ENCODE data around the gene MGAT2. TPM values are rescaled to one million over a fixed set of nuclear protein-coding genes. Genes with fewer than 3 reads are reported as not detected.

MGAT2 gene
- total and polyA plus RNA-seq, 7 experiments from 2014 or later, result 16.5 to 69.3 (median 26.3) TPM

DNA sequence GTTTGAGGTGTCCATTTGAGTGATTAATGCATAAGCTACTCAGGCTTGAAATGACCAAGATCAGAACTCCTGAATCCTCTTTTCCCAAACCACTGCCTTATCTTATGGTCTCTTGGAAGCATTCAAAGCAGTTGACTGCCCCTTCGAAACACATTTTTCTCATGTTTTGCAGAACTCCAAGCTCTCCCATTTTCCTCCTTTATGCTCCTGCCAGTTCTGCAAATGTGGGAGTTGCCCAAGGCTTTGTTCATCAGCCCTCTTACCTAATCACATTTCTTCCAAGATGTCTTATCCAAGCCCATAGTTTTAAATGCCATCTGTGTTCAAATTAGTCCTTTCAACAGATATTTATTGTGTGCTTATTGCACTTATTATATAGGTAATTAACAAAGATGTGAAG lies 16.3 kb downstream of the MGAT2 start:
- ChIA-PET POLR2A (interaction anchor here (0.6 to 8.5 kb wide), 4 partner anchors 14 to 130 kb away, joined by 3 to 226 read pairs (median 48); partner anchors contain the start of genes KLHDC2, MGAT2, POLE2 and RPL36AL), CTCF (interaction anchor here (4.9 kb wide), 1 partner anchor 15 kb away, joined by 37 read pairs; the partner anchor contains the start of genes MGAT2 and RPL36AL)
- Mint-ChIP-seq H3K4me1 (peaks cover 35 to 74% (median 58%) of the 10 kb centered on the region in 7 donors), H3K27me3 (no peaks in the 10 kb centered on the region), H3K4me3 (peak overlapping the region; percentile 5 to 97 (median 62)), H3K27ac (peak overlapping the region; percentile 40 to 99 (median 90)), H3K9me3 (peaks cover 0 to 2% (median 0%) of the 10 kb centered on the region in 11 donors), H3K36me3 (peaks cover 4 to 19% (median 14%) of the 10 kb centered on the region in 5 donors)
- no peaks in the 10 kb centered on the region for H3K9me3 ChIP-seq (ENCODE audit: control insufficient read depth in 2 of 3, low read length in 3 of 3)
- intact Hi-C loops (cut with micrococcal nuclease), result loop anchor here in 1 of 2 donors (10.0 kb wide), 1 partner anchor 338 kb away; no protein-coding TSS in a partner anchor
- no peak for DNase-seq
- H3K4me3 ChIP-seq (ENCODE audit: low read length), result no peak overlapping the region
- peaks cover 0 to 11% (median 0%) of the 10 kb centered on the region in 3 experiments for H3K36me3 ChIP-seq (ENCODE audit: control insufficient read depth in 2 of 3, insufficient read depth in 3 of 3, low read length in 3 of 3)
- no peaks in the 10 kb centered on the region for H3K27me3 ChIP-seq (ENCODE audit: control insufficient read depth in 2 of 2, insufficient read depth in 2 of 2, low read length in 2 of 2)
- ATAC-seq, result no peak
- H3K27ac ChIP-seq (ENCODE audit: low read depth, low read length), result peak overlapping the region; percentile 96
- peaks cover 18 to 20% of the 10 kb centered on the region in 2 donors for H3K4me1 ChIP-seq (ENCODE audit: control insufficient read depth in 2 of 2, insufficient read depth in 2 of 2, low read length in 2 of 2)

DNA sequence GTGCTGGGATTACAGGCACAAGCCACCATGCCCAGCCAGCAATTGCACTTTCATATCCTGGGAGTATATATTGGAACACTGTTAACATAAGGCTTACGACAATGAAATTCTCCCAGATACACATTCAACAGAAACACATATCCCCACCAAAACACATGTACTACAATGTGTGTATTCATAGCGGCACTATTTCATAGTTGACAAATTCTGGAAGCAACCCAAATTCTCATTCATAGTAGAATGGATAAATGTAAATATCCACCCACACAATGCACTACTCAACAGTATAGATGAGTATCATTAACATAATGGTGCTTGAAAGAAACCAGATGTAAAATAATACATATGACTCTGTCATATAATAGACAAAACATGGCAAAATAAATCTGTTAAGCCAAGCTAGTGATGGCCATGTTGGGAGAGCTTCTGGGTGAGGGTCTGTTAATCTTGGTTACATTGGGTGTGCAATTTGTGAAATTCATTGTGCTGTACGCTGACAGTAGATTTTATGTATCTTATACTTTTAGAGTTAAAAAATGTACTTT lies 17.0 kb downstream of the MGAT2 start:
- peak overlapping the region in 7 of 9 donors; percentile 42 to 99 (median 90) for H3K27ac Mint-ChIP-seq
- Histone ChIP-seq H3K36me3 (ENCODE audit: control insufficient read depth in 2 of 3, insufficient read depth in 3 of 3, low read length in 3 of 3) (peaks cover 0 to 11% (median 0%) of the 10 kb centered on the region in 3 experiments), H3K4me3 (ENCODE audit: low read length) (no peak overlapping the region), H3K9me3 (ENCODE audit: control insufficient read depth in 2 of 3, low read length in 3 of 3) (no peaks in the 10 kb centered on the region), H3K4me1 (ENCODE audit: control insufficient read depth in 2 of 2, insufficient read depth in 2 of 2, low read length in 2 of 2) (peaks cover 14 to 22% of the 10 kb centered on the region in 2 donors), H3K27ac (ENCODE audit: low read depth, low read length) (no peak overlapping the region), H3K27me3 (ENCODE audit: control insufficient read depth in 2 of 2, insufficient read depth in 2 of 2, low read length in 2 of 2) (no peaks in the 10 kb centered on the region)
- H3K27me3 Mint-ChIP-seq, result no peaks in the 10 kb centered on the region
- CTCF ChIA-PET, result interaction anchor here (0.7 to 4.9 kb wide), 3 partner anchors 11 to 674 kb away, joined by 4 to 37 read pairs (median 4); partner anchors contain the start of genes MGAT2 and RPL36AL
- DNase-seq (no peak), ATAC-seq (no peak)
- POLR2A ChIA-PET, result interaction anchor here (1.0 to 8.5 kb wide), 5 partner anchors 15 to 225 kb away, joined by 4 to 226 read pairs (median 4); partner anchors contain the start of genes KLHDC2, MGAT2, POLE2 and RPL36AL
- intact Hi-C loops (cut with micrococcal nuclease), result loop anchor here in 1 of 2 donors (10.0 kb wide), 1 partner anchor 337 kb away; no protein-coding TSS in a partner anchor
- peaks cover 42 to 74% (median 59%) of the 10 kb centered on the region in 7 donors for H3K4me1 Mint-ChIP-seq
- peaks cover 0 to 2% (median 0%) of the 10 kb centered on the region in 11 donors for H3K9me3 Mint-ChIP-seq
- H3K4me3 Mint-ChIP-seq, result peak overlapping the region in 5 of 10 donors; percentile 21 to 93 (median 40)
- H3K36me3 Mint-ChIP-seq, result peaks cover 4 to 18% (median 14%) of the 10 kb centered on the region in 5 donors

DNA sequence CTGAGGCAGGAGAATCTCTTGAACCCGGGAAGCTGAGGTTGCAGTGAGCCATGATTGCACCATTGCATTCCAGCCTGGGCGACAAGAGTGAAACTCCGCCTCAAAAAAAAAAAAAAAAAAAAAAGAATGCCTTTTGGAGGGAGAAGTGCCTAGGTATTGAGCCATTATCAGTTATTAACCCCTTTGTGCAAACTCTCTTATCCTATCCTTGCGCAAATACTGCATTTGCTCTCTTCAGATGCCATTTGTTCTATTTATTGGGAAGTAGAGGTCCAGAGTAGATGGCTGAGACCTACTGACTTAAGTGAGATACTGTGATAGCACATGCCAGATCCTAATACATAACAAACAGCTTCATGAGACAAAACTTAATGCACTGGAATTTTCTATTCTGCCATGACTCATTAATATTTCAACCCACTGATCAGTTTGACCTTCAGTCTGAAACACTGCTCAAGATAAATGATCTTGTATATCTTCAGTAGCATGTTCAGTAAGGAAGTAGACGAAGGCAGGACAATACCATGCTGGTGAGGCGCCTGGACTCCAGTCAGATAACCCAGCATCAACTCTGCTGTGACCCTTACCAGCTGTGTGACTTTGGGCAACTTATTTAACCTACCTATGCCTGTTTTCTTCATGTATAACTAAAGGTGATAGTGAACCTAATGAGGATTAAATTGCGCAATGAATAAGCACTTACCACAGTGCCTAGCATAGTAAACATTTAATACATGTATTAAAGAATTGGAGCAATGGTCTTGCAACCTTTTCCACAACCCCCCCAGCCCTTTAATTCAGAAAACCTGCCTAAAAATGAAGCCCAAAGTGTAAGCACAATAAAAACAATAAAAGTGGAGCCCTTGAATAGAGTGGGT lies 20.2 kb downstream of the MGAT2 start:
- Histone ChIP-seq H3K27me3 (ENCODE audit: control insufficient read depth in 2 of 2, insufficient read depth in 2 of 2, low read length in 2 of 2) (no peaks in the 10 kb centered on the region), H3K4me3 (ENCODE audit: low read length) (no peak overlapping the region), H3K27ac (ENCODE audit: low read depth, low read length) (no peak overlapping the region), H3K36me3 (ENCODE audit: control insufficient read depth in 2 of 3, insufficient read depth in 3 of 3, low read length in 3 of 3) (peaks cover 0 to 3% (median 0%) of the 10 kb centered on the region in 3 experiments), H3K4me1 (ENCODE audit: control insufficient read depth in 2 of 2, insufficient read depth in 2 of 2, low read length in 2 of 2) (peaks cover 14 to 22% of the 10 kb centered on the region in 2 donors), H3K9me3 (ENCODE audit: control insufficient read depth in 2 of 3, low read length in 3 of 3) (no peaks in the 10 kb centered on the region)
- peak overlapping the region in 5 of 9 donors; percentile 50 to 78 (median 55) for H3K27ac Mint-ChIP-seq
- ChIA-PET POLR2A (interaction anchor here (0.8 to 1.3 kb wide), 3 partner anchors 47 to 55 kb away, joined by 3 to 4 read pairs (median 3); partner anchors contain the start of genes POLE2 and RPS29), CTCF (interaction anchor here (0.8 kb wide), 1 partner anchor 195 kb away, joined by 3 read pairs; no protein-coding TSS in a partner anchor)
- peaks cover 4 to 17% (median 14%) of the 10 kb centered on the region in 5 donors for H3K36me3 Mint-ChIP-seq
- no peak for ATAC-seq
- H3K27me3 Mint-ChIP-seq, result no peaks in the 10 kb centered on the region
- H3K4me1 Mint-ChIP-seq, result peaks cover 36 to 68% (median 55%) of the 10 kb centered on the region in 7 donors
- H3K9me3 Mint-ChIP-seq, result no peaks in the 10 kb centered on the region
- DNase-seq, result no peak
- intact Hi-C loops (cut with micrococcal nuclease), result no loop called here
- no peak overlapping the region for H3K4me3 Mint-ChIP-seq

- intact Hi-C loops (cut with micrococcal nuclease), result no loop called here
- H3K4me1 Mint-ChIP-seq, result peaks cover 30 to 61% (median 49%) of the 10 kb centered on the region in 7 donors
- H3K4me1 ChIP-seq (ENCODE audit: control insufficient read depth in 2 of 2, insufficient read depth in 2 of 2, low read length in 2 of 2), result peaks cover 7 to 13% of the 10 kb centered on the region in 2 donors
- H3K4me3 Mint-ChIP-seq, result no peak overlapping the region
- DNase-seq (no peak), ATAC-seq (no peak)
- no peaks in the 10 kb centered on the region for H3K9me3 Mint-ChIP-seq
- POLR2A ChIA-PET, result interaction anchor here (0.6 to 1.2 kb wide), 4 partner anchors 21 to 125 kb away, joined by 3 to 4 read pairs (median 3); partner anchors contain the start of genes MGAT2 and RPL36AL
- no peaks in the 10 kb centered on the region for H3K27me3 Mint-ChIP-seq
- no peaks in the 10 kb centered on the region for H3K9me3 ChIP-seq (ENCODE audit: control insufficient read depth in 2 of 3, low read length in 3 of 3)
- no peak overlapping the region for H3K4me3 ChIP-seq (ENCODE audit: low read length)
- peaks cover 0 to 3% (median 0%) of the 10 kb centered on the region in 3 experiments for H3K36me3 ChIP-seq (ENCODE audit: control insufficient read depth in 2 of 3, insufficient read depth in 3 of 3, low read length in 3 of 3)
- H3K27me3 ChIP-seq (ENCODE audit: control insufficient read depth in 2 of 2, insufficient read depth in 2 of 2, low read length in 2 of 2), result no peaks in the 10 kb centered on the region
- peak overlapping the region in 8 of 9 donors; percentile 14 to 81 (median 40) for H3K27ac Mint-ChIP-seq
- H3K27ac ChIP-seq (ENCODE audit: low read depth, low read length), result no peak overlapping the region
- CTCF ChIA-PET, result interaction anchor here (1.0 kb wide), 1 partner anchor 56 kb away, joined by 3 read pairs; the partner anchor contains the start of gene RPS29
- H3K36me3 Mint-ChIP-seq, result peaks cover 4 to 15% (median 13%) of the 10 kb centered on the region in 5 donors
Measured at GRCh38 chr14:49641697-49642129, 21.1 kb downstream of the MGAT2 start.

- Histone ChIP-seq H3K36me3 (ENCODE audit: control insufficient read depth in 2 of 3, insufficient read depth in 3 of 3, low read length in 3 of 3) (peaks cover 0 to 3% (median 0%) of the 10 kb centered on the region in 3 experiments), H3K4me1 (ENCODE audit: control insufficient read depth in 2 of 2, insufficient read depth in 2 of 2, low read length in 2 of 2) (peaks cover 7 to 10% of the 10 kb centered on the region in 2 donors), H3K27ac (ENCODE audit: low read depth, low read length) (no peak overlapping the region), H3K9me3 (ENCODE audit: control insufficient read depth in 2 of 3, low read length in 3 of 3) (no peaks in the 10 kb centered on the region), H3K27me3 (ENCODE audit: control insufficient read depth in 2 of 2, insufficient read depth in 2 of 2, low read length in 2 of 2) (no peaks in the 10 kb centered on the region), H3K4me3 (ENCODE audit: low read length) (no peak overlapping the region)
- peak overlapping the region in 8 of 9 donors; percentile 14 to 81 (median 40) for H3K27ac Mint-ChIP-seq
- POLR2A ChIA-PET, result interaction anchor here (1.2 kb wide), 1 partner anchor 124 kb away, joined by 3 read pairs; no protein-coding TSS in a partner anchor
- no peaks in the 10 kb centered on the region for H3K9me3 Mint-ChIP-seq
- no peaks in the 10 kb centered on the region for H3K27me3 Mint-ChIP-seq
- peaks cover 4 to 16% (median 13%) of the 10 kb centered on the region in 5 donors for H3K36me3 Mint-ChIP-seq
- no peak overlapping the region for H3K4me3 Mint-ChIP-seq
- intact Hi-C loops (cut with micrococcal nuclease), result no loop called here
- CTCF ChIA-PET, result interaction anchor here (1.0 kb wide), 1 partner anchor 56 kb away, joined by 3 read pairs; the partner anchor contains the start of gene RPS29
- peaks cover 28 to 61% (median 49%) of the 10 kb centered on the region in 7 donors for H3K4me1 Mint-ChIP-seq
- DNase-seq, result no peak
- no peak for ATAC-seq
Measured at GRCh38 chr14:49642163-49642562, 21.6 kb downstream of the MGAT2 start.

GRCh38 chr14:49653508-49653907 lies 32.9 kb downstream of the MGAT2 start:
- no peaks in the 10 kb centered on the region for H3K36me3 ChIP-seq (ENCODE audit: control insufficient read depth in 2 of 3, insufficient read depth in 3 of 3, low read length in 3 of 3)
- H3K27ac Mint-ChIP-seq, result no peak overlapping the region
- no peak overlapping the region for H3K4me3 Mint-ChIP-seq
- POLR2A ChIA-PET, result no interaction called here
- CTCF ChIA-PET, result no interaction called here
- peaks cover 0 to 7% (median 0%) of the 10 kb centered on the region in 5 donors for H3K36me3 Mint-ChIP-seq
- no peak for DNase-seq
- no peaks in the 10 kb centered on the region for H3K9me3 ChIP-seq (ENCODE audit: control insufficient read depth in 2 of 3, low read length in 3 of 3)
- no peak for ATAC-seq
- no peak overlapping the region for H3K27ac ChIP-seq (ENCODE audit: low read depth, low read length)
- no peaks in the 10 kb centered on the region for H3K27me3 ChIP-seq (ENCODE audit: control insufficient read depth in 2 of 2, insufficient read depth in 2 of 2, low read length in 2 of 2)
- H3K4me1 Mint-ChIP-seq, result peaks cover 0 to 3% (median 0%) of the 10 kb centered on the region in 7 donors
- intact Hi-C loops (cut with micrococcal nuclease), result no loop called here
- no peaks in the 10 kb centered on the region for H3K4me1 ChIP-seq (ENCODE audit: control insufficient read depth in 2 of 2, insufficient read depth in 2 of 2, low read length in 2 of 2)
- no peak overlapping the region for H3K4me3 ChIP-seq (ENCODE audit: low read length)
- no peaks in the 10 kb centered on the region for H3K9me3 Mint-ChIP-seq
- no peaks in the 10 kb centered on the region for H3K27me3 Mint-ChIP-seq
